HG03354 (cell line): ENCODE data around the gene EXOSC6.
"Not testable (repeated sequence)": the region's sequence is repeated elsewhere in the genome, so short reads cannot be mapped to it uniquely, and the experiment has no call there.

Experiments used
- ATAC-seq: cut with Tn5 transposase; IDR thresholded peaks from one replicate; pipeline ENCODE4 v1.9.1; 2021; ENCODE audit warnings: mild to moderate bottlenecking; ENCODE audit not compliant: unreplicated experiment, poor library complexity, severe bottlenecking

Gene EXOSC6

DNA sequence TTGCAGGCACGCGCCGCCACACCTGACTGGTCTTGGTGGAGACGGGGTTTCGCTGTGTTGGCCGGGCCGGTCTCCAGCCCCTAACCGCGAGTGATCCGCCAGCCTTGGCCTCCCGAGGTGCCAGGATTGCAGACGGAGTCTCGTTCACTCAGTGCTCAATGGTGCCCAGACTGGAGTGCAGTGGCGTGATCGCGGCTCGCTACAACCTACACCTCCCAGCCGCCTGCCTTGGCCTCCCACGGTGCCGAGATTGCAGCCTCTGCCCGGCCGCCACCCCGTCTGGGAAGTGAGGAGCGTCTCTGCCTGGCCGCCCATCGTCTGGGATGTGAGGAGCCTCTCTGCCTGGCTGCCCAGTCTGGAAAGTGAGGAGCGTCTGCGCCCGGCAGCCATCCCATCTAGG, 47.7 kb downstream of the EXOSC6 start:
- not testable (repeated sequence) for ATAC-seq

DNA sequence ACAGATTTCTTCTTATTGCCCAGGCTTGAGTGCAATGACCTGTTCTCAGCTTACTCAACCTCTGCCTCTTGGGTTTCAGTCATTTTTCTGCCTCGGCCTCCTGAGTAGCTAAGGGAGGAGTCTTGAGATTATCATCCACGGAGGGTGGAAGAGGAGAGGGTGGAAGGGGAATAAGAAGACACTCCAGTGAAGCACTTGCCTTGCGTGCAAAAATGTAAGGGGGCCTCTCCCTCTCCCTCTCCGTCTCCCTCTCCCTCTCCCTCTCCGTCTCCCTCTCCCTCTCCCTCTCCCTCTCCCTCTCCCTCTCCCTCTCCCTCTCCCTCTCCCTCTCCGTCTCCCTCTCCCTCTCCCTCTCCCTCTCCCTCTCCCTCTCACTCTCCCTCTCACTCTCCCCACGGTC, 48.2 kb downstream of the EXOSC6 start:
- not testable (repeated sequence) for ATAC-seq

DNA sequence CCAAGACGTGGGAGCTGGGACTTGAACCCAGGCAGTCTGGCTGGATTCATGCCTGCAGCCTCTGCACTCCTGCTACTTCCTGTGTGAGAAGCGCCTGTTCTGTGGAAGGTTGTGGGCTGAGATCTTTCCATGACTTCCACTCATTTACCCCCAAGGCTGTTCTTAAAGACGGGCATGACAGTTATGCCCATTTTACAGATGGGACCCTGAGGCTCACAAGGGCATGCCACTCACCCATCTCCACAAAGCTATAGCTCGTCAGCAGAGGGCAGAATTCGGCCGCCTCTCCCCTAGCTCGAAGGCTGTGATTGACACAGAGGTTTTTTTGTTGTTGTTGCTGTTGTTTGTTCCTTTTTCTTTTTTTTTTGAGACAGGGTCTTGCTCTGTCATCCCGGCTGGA, 51.7 kb downstream of the EXOSC6 start:
- ATAC-seq, result not testable (repeated sequence)

DNA sequence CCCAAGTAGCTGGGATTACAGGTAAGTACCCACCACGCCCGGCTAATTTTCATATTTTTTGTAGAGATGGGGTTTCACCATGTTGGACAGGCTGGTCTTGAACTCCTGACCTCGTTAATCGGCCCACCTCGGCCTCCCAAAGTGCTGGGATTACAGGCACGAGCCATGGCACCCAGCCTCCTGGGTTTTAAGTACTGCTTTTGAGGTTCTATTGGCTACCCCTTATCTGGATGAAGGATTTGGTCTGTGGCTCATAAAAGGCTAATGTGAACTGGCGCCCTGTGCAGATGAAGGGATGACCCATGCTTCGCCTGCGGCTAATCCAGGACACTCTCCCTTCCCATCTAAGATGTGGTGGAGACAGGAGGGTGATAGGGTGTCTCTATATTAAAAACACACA, 52.6 kb downstream of the EXOSC6 start:
- not testable (repeated sequence) for ATAC-seq

DNA sequence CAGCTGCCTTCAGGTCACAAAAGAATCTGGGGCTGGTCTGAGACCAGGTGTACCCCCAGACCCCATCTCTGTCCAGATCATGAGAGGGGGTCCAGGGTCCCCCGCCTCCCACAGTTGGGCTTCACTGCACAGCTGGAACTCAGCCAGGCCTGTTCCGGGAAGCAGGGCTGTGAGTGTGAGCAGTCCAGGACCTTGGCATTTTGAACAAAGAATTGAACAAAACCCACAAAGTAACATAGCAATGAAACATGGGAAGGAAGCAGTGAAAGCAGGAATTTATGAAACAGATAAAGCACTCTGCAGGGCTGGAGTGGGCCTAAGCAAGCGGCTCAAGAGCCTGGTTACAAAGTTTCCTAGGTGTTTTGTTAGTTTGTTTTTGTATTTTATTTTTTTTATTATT, 53.1 kb downstream of the EXOSC6 start:
- not testable (repeated sequence) for ATAC-seq

DNA sequence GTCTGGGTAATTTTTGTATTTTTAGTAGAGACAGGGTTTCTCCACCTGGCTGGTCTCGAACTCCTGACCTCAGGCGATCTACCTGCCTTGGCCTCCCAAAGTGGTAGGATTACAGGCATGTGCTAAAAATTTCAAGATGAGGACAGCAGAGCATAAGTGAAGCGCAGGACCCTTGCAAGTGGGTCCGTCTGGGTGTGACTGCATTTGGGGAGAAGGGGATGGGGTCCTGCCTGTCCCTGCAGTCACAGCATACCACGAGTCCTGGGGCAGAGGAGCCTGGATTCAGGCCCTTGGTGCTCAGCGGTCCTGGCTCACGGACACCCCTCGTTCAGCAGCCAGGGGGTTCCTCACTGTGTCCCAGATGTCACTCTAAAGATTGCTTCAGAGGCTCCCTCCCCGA, 53.5 kb downstream of the EXOSC6 start:
- ATAC-seq, result not testable (repeated sequence)

DNA sequence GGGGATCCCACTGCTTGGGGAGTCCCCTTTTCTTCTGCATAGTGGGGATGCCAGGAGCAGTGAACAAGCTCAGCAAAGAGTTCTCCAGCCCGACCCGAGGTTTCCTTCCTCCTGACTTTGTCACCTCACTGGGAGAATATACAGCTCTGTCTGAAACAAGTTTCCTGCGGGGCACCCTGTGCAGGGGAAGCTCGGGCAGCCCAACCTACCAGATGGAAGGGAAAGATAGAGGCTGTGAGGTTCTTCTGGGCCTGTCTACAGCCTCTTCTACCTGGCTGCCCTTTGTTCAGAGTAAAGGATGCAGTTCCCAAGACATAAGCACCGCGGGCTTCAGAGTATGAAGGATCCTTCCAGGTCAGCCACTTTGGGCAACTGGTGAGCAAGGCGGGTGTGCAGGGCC, 54.1 kb downstream of the EXOSC6 start:
- ATAC-seq, result not testable (repeated sequence)
